ENCODE data around the gene ARMC6. TPM values are rescaled to one million over a fixed set of nuclear protein-coding genes. Genes with fewer than 3 reads are reported as not detected.

Gene ARMC6
- total RNA-seq, 1 experiment from 2014 or later: 66.5 TPM

DNA sequence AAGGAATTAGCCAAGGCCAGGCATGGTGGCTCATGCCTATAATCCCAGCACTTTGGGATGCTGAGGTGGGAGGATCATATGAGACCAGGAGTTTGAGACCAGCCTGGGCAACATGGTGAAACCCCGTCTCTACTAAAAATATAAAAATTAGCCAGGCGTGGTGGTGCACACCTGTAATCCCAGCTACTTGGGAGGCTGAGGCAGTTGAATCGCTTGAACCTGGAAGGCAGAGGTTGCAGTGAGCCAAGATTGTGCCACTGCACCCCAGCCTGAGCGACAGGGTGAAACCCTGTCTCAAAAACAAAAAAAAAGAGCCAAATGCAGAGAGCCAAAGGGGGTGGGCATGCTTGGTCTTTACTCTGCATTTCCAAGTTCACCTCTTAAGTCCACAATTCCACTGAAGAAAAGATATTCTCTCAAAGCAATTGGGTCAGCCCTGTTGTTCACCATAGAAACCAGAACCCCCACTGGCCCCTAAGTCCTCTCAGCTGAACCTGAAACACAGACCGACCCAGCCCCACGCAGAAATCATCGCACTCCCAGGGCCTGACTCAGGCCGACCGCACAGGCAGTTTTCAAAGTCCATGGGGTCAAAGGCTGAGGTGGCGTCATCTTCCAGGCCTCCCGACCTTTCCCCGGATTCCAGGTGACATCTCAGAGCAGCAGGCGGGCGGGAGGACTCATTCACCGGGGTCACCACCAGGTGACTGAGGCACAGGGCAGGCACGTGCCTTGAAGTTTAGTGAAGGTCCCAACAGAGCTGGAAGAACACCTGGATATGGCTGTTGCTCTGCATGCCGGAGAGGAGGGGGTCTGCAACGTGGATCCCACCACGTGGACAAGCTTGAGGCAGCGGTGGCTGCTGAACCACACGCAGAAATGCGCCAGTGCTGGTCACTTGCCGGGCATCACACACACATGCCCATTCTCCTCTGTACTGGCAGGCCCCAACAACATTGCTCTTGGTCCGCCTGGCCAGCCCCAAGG is 63.5 kb downstream of the ARMC6 start:
- H3K9me3 Mint-ChIP-seq: no peaks in the 10 kb centered on the region
- no peaks in the 10 kb centered on the region for H3K36me3 Mint-ChIP-seq (ENCODE audit: insufficient read depth in 1 of 3, low read depth in 3 of 3)
- Histone ChIP-seq H4K91ac (ENCODE audit: insufficient read length, low read depth, low read length) (no peak overlapping the region), H3K79me1 (ENCODE audit: insufficient read depth, low read depth, low read length, poor library complexity, severe bottlenecking) (no peaks in the 10 kb centered on the region), H4K5ac (ENCODE audit: insufficient read length, low read depth, low read length) (no peak overlapping the region), H2BK120ac (ENCODE audit: low read depth, low read length, poor library complexity, severe bottlenecking) (no peak overlapping the region), H3K56ac (ENCODE audit: insufficient read length, low read depth, low read length) (no peak overlapping the region), H3K23me2 (ENCODE audit: insufficient read length, low read depth, low read length, poor library complexity, severe bottlenecking) (no peaks in the 10 kb centered on the region), H3K4me2 (ENCODE audit: insufficient read depth, insufficient read length, low read length) (no peak overlapping the region), H4K20me1 (ENCODE audit: control insufficient read depth, insufficient read depth, insufficient read length) (no peaks in the 10 kb centered on the region), H4K8ac (replicated peaks; ENCODE audit: insufficient read length, low read depth, low read length) (no peak overlapping the region), H3K14ac (ENCODE audit: insufficient read depth, low read length) (no peak overlapping the region), H3T11ph (ENCODE audit: low read length) (no peak overlapping the region), H3K27me3 (ENCODE audit: insufficient read depth, low read length) (no peaks in the 10 kb centered on the region; the same call in 1 of the 2 replicates), H2BK12ac (ENCODE audit: insufficient read length, low read depth, low read length) (no peak overlapping the region), H3K79me2 (ENCODE audit: insufficient read depth, low read length) (no peaks in the 10 kb centered on the region), H3K4me1 (ENCODE audit: insufficient read depth, low read length) (no peaks in the 10 kb centered on the region), H3K18ac (ENCODE audit: insufficient read length, low read depth, low read length) (no peak overlapping the region), H2AK5ac (ENCODE audit: insufficient read length, low read length) (no peak overlapping the region), H2BK20ac (ENCODE audit: low read depth, low read length, poor library complexity, severe bottlenecking) (no peak overlapping the region), H3K9me3 (ENCODE audit: control insufficient read depth, low read depth, low read length) (no peaks in the 10 kb centered on the region), H3K4ac (ENCODE audit: low read depth, low read length) (no peak overlapping the region), H3K9ac (ENCODE audit: extremely low read depth, insufficient read length, low read length) (no peak overlapping the region), H2BK15ac (ENCODE audit: low read depth, low read length) (no peak overlapping the region), H2AFZ (ENCODE audit: low read length) (no peak overlapping the region), H3K27ac (ENCODE audit: insufficient read length, low read depth, low read length) (no peak overlapping the region), H2BK5ac (ENCODE audit: insufficient read length, low read length) (no peak overlapping the region), H3K23ac (ENCODE audit: insufficient read length, low read depth, low read length) (no peak overlapping the region)
- H3K4me1 Mint-ChIP-seq: peaks cover 2 to 7% of the 10 kb centered on the region in 2 experiments
- peak overlapping the region in 1 of 3 experiments; percentile 48; a peak in 1 of 7 replicates for H3K27ac Mint-ChIP-seq
- TF ChIP-seq, protein P1, sequence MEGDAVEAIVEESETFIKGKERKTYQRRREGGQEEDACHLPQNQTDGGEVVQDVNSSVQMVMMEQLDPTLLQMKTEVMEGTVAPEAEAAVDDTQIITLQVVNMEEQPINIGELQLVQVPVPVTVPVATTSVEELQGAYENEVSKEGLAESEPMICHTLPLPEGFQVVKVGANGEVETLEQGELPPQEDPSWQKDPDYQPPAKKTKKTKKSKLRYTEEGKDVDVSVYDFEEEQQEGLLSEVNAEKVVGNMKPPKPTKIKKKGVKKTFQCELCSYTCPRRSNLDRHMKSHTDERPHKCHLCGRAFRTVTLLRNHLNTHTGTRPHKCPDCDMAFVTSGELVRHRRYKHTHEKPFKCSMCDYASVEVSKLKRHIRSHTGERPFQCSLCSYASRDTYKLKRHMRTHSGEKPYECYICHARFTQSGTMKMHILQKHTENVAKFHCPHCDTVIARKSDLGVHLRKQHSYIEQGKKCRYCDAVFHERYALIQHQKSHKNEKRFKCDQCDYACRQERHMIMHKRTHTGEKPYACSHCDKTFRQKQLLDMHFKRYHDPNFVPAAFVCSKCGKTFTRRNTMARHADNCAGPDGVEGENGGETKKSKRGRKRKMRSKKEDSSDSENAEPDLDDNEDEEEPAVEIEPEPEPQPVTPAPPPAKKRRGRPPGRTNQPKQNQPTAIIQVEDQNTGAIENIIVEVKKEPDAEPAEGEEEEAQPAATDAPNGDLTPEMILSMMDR (conservative IDR thresholded peaks at IDR 0.05): no peak
- no peak for DNase-seq
- no peak overlapping the region for H3K4me3 Mint-ChIP-seq
- peaks cover 30% of the 10 kb centered on the region for H3K27me3 Mint-ChIP-seq (ENCODE audit: low read depth)
- WGBS (ENCODE audit: extremely low coverage, insufficient read length, low lambda C conversion rate): no CpG with 5 or more reads among the region's 24 CpGs
